Gastroesophageal sphincter (tissue), 3 donors: ENCODE data around the gene COL5A1.

Source experiments
- EP300 ChIP-seq: sonication (generic); formaldehyde crosslinking; IDR thresholded peaks from one replicate; pipeline ENCODE4 v1.6.1; 2017; ENCODE audit warnings: antibody characterized with exemption, mild to moderate bottlenecking
- POLR2A ChIP-seq, 2 donors: fragments of 450-650 bp; IDR thresholded peaks; one replicate each; pipeline ENCODE4 v1.6.1; 2017; ENCODE audit warnings: antibody characterized with exemption in 2 of 2, mild to moderate bottlenecking in 2 of 2, moderate library complexity in 1 of 2
- POLR2AphosphoS5 ChIP-seq: sonication (generic); formaldehyde crosslinking; IDR thresholded peaks from one replicate; pipeline ENCODE4 v1.6.1; 2017; ENCODE audit warnings: antibody characterized with exemption
- TF ChIP-seq, protein P1 (sequence below), 4 experiments: fragments of 200-600 bp in 2 of 4; fragments of 450-650 bp in 2 of 4; sonication (generic) in 1 of 4; IDR thresholded peaks; one replicate each; pipeline ENCODE4 v1.5.1; 2017 to 2019; ENCODE audit warnings: antibody characterized with exemption in 4 of 4, mild to moderate bottlenecking in 2 of 4, moderate library complexity in 2 of 4

DNA sequence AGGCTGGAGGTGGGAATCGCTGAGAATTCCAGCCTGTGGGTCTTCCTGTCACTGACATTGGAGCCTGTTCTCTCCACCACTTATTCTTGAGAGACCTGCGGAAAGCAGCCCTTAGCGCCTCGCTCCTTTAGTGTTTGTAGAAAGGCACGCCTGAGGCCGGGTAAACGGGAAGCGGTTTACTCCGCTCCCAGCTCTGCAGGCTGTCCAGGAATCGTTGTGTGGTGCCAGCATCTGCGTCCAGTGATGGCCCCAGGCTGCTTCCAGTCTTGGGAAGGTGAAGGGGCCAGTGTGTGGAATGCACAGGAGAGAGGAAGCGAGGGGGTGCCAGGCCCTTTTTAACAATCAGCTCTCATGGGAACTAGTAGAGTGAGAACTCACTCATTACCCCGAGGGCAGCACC is 194.4 kb downstream of the COL5A1 start:
- TF ChIP-seq EP300 (no peak), POLR2A (IDR thresholded peaks at IDR 0.05) (no peak), POLR2AphosphoS5 (no peak)
- TF ChIP-seq, protein P1, sequence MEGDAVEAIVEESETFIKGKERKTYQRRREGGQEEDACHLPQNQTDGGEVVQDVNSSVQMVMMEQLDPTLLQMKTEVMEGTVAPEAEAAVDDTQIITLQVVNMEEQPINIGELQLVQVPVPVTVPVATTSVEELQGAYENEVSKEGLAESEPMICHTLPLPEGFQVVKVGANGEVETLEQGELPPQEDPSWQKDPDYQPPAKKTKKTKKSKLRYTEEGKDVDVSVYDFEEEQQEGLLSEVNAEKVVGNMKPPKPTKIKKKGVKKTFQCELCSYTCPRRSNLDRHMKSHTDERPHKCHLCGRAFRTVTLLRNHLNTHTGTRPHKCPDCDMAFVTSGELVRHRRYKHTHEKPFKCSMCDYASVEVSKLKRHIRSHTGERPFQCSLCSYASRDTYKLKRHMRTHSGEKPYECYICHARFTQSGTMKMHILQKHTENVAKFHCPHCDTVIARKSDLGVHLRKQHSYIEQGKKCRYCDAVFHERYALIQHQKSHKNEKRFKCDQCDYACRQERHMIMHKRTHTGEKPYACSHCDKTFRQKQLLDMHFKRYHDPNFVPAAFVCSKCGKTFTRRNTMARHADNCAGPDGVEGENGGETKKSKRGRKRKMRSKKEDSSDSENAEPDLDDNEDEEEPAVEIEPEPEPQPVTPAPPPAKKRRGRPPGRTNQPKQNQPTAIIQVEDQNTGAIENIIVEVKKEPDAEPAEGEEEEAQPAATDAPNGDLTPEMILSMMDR (IDR thresholded peaks at IDR 0.05), result no peak
